ENCODE data around the gene LBH.

The LBH gene

GRCh38 chr2:30278419-30278818 lies 47.1 kb downstream of the LBH start:
- no peak for FAIRE-seq

- FAIRE-seq = no peak
Observed at GRCh38 chr2:30280596-30281434, 49.5 kb downstream of the LBH start.

- no peak for FAIRE-seq
Observed at GRCh38 chr2:30282081-30282480, 50.7 kb downstream of the LBH start.

GRCh38 chr2:30282721-30283120 lies 51.4 kb downstream of the LBH start:
- no peak for FAIRE-seq

- FAIRE-seq = no peak
Observed at GRCh38 chr2:30283931-30284565, 52.7 kb downstream of the LBH start.

GRCh38 chr2:30285758-30286157 lies 54.4 kb downstream of the LBH start:
- no peak for FAIRE-seq

GRCh38 chr2:30287190-30287840 lies 56.0 kb downstream of the LBH start:
- no peak for FAIRE-seq

GRCh38 chr2:30287857-30288513 lies 56.7 kb downstream of the LBH start:
- no peak for FAIRE-seq

GRCh38 chr2:30288561-30288960 lies 57.2 kb downstream of the LBH start:
- no peak for FAIRE-seq

- FAIRE-seq = no peak
Observed at GRCh38 chr2:30293303-30293921, 62.1 kb downstream of the LBH start.

- FAIRE-seq = no peak
Observed at GRCh38 chr2:30294133-30294532, 62.8 kb downstream of the LBH start.

- FAIRE-seq = no peak
Observed at GRCh38 chr2:30296496-30296895, 65.2 kb downstream of the LBH start.

- FAIRE-seq = no peak
Observed at GRCh38 chr2:30298302-30298701, 67.0 kb downstream of the LBH start.

GRCh38 chr2:30300122-30300455 lies 68.8 kb downstream of the LBH start:
- FAIRE-seq = no peak

- no peak for FAIRE-seq
Observed at GRCh38 chr2:30300456-30301221, 69.3 kb downstream of the LBH start.

- no peak for FAIRE-seq
Observed at GRCh38 chr2:30301551-30301950, 70.2 kb downstream of the LBH start.

- FAIRE-seq = no peak
Observed at GRCh38 chr2:30302566-30302965, 71.2 kb downstream of the LBH start.

GRCh38 chr2:30303095-30303494 lies 71.8 kb downstream of the LBH start:
- no peak for FAIRE-seq

GRCh38 chr2:30305235-30305634 lies 73.9 kb downstream of the LBH start:
- FAIRE-seq = no peak

- no peak for FAIRE-seq
Observed at GRCh38 chr2:30306522-30306921, 75.2 kb downstream of the LBH start.

- FAIRE-seq = no peak
Observed at GRCh38 chr2:30308280-30308679, 76.9 kb downstream of the LBH start.

Measured in islet of Langerhans (tissue), 1 donor.